Suppressor macrophage (primary cell): Measurements from ENCODE around the gene SOAT2.
"Not testable (repeated sequence)": the region's sequence is repeated elsewhere in the genome, so short reads cannot be mapped to it uniquely, and the experiment has no call there.

Experiments
- DNase-seq, 4 experiments: peaks; one replicate each; pipeline ENCODE4 v3.0.0-alpha.2; 2020 to 2022

SOAT2 gene

GRCh38 chr12:53105256-53105655 lies 2.0 kb downstream of the SOAT2 start:
- no peak for DNase-seq

- DNase-seq: no peak
Measured at GRCh38 chr12:53105712-53106439, 2.6 kb downstream of the SOAT2 start.

DNA sequence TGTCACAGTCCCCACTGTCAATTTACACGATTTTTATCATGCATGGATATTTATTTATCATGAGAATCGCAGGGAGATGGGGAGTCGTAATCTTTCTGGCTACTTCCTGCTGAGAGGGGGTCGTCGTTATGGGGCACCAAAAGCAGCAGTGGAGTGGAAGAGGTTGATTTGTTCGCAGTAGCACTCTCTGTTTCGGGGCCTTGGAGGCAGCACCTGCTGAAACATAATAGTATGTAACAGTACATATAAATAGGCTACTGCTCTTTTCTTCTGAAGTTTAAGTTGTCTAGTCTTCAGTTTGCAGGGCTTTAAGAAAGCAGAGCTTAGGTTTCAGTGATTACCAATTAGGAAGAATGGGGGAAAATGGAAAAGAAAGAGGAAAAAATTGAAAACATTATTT lies 3.8 kb downstream of the SOAT2 start:
- DNase-seq: no peak

DNA sequence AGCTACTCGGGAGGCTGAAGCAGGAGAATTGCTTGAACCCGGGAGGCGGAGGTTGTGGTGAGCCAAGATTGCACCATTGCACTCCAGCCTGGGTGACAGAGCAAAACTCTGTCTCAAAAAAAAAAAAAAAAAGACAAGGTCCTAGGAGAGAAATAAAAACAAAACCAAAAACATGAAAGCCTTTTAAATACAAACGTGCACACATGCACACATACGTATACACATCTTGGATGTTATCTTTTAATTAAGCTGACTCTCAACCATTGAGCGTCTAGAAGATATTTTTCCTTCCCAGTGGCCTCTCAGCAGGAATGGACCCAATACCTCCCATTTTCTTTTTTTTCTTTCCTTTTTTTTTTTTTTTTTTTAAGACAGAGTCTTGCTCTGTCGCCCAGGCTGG lies 9.1 kb downstream of the SOAT2 start:
- not testable (repeated sequence) for DNase-seq

GRCh38 chr12:53113136-53113705 lies 9.9 kb downstream of the SOAT2 start:
- no peak for DNase-seq

DNA sequence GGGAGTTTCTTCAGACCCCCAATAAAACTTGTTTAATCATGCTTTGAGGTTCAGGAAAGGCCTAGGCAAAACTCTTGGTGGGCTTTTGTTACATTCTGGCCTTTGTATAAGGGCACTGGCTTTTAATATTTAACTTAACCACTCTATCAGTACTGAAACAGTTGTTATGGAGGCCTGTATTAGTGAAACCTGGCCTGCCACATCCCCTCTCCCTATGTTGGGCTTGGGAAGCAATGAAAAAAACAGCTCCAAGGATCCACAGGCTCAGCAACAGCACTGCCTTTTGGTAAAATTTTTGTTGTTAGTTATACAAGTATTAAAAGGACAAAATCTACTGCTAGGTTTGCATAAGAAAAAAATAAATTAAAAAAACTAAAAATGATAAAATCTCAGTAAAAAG lies 10.7 kb downstream of the SOAT2 start:
- no peak for DNase-seq

GRCh38 chr12:53115112-53115890 lies 12.0 kb downstream of the SOAT2 start:
- no peak for DNase-seq

DNA sequence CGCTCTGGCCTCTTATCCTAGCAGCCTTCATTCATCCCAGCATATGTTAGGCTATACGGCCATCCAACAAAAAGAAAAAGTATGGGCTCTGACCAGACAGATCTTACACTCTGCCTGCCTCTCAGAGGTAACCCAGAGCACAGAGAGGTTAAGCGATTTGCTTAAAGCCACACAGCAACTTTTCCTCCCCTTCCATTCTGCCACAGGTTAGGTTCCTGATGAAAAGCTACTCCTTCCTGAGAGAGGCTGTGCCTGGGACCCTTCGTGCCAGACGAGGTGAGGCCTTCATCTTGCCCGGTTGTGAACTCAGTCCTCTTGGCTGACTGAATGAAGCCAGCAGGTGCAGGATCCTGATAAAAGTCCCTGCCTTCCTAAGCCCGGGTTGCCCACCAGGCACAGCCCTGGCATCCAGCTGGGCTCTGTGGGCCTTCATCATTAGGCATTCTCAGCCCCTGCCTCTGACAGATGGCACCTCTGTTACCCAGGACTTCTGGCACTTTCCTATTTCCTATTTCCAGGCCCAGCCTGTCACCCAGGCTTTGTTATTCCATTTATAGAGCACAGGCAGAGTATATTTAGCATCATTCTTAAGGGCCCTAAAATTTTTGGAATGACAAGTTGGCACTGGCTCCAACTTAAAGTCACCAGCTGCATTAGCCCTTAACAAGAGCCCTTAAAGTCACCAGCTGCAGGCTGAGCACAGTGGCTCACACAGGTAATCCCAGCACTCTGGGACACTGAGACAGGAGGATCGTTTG lies 12.8 kb downstream of the SOAT2 start:
- no peak for DNase-seq

DNA sequence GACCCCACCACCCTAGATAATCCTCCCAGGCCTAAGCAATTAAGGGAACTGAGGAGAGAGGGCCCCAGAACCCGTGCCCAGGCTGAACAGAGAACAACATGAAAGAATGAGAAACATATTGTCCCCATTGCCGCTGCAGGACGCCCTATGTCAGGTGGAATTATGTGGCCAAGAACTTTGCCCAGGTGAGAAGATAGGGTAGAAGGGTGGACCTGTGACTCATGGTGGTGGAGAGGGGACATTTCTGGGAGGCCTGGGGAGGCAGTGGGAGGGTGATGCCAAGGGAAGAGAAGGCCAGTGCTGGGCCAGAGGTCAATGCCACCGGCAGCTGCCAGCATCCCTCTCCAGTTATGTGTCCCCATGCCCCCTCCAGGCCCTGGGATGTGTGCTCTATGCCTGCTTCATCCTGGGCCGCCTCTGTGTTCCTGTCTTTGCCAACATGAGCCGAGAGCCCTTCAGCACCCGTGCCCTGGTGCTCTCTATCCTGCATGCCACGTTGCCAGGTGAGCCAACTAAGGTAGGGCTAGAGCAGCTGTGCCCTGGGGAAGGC lies 15.5 kb downstream of the SOAT2 start:
- no peak for DNase-seq

DNA sequence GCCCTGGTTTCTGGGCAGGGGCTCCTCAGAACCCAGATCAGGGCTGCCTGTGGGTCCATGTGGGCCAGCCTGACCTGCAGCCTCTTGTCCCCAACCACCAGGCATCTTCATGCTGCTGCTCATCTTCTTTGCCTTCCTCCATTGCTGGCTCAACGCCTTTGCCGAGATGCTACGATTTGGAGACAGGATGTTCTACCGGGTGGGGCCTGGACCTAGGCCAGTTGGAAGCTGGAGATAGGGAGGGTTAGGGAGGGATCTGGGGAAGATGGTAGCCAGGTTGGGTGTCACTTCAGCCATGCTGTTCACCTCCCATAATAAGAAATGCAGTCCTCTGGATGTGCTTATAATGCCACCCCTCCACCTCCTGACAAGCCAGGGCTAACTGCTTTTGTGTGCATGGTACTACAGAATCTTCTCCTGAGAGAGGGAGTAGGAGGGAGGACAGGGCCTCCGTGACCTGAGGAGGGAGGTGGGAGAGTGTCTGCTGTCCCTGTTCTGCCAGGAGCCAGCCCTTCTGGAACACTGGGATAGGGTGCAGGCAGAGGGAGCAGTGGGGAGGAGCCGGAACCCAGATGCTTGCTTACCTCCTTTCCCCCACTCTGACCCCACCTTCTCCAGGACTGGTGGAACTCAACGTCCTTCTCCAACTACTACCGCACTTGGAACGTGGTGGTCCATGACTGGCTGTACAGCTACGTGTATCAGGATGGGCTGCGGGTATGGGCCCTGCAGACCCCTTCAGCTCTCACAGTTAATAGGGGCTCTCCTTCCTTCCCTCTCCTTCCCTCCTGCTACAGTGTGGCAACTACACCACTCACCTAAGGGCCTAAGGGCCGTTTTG lies 17.6 kb downstream of the SOAT2 start:
- no peak for DNase-seq

DNA sequence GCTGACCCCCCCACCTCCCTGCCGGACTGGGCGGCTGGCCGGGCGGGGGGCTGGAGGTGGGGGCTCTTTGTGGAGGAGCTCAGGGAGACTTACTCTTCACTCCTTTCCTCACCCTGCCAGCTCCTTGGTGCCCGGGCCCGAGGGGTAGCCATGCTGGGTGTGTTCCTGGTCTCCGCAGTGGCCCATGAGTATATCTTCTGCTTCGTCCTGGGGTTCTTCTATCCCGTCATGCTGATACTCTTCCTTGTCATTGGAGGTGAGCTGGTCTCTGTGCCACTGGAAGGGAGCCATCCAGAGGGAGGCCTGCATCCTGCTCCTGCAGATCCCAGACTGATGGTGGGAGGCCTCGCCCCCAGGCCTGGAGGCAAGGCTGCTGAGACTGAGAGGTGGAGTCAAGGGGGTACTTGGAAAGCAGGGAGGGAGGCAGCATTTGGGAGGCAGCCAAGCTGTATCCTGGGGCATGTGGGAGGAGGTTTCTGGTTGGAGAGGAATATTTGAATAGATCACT lies 19.7 kb downstream of the SOAT2 start:
- DNase-seq: no peak

GRCh38 chr12:53123578-53124351 lies 20.5 kb downstream of the SOAT2 start:
- DNase-seq: no peak

DNA sequence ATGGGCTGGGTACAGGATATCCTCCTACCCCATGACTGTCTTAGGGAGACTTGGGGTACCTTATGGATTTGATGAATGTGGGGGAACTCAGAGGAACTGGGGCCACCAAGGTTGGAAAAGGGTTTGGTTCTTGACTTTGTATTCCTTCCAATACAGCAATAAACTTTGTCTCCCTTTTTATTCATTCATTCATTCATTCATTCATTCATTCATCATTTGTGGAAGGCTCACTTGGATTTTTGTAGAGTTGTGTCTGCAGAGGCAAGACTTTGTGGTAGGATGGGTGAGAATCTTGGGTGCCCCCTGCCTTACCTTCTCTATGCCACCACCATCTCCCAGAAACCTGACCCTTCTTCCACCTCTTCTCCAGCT lies 21.1 kb downstream of the SOAT2 start:
- no peak for DNase-seq

- no peak for DNase-seq
Measured at GRCh38 chr12:53127169-53127568, 23.9 kb downstream of the SOAT2 start.

DNA sequence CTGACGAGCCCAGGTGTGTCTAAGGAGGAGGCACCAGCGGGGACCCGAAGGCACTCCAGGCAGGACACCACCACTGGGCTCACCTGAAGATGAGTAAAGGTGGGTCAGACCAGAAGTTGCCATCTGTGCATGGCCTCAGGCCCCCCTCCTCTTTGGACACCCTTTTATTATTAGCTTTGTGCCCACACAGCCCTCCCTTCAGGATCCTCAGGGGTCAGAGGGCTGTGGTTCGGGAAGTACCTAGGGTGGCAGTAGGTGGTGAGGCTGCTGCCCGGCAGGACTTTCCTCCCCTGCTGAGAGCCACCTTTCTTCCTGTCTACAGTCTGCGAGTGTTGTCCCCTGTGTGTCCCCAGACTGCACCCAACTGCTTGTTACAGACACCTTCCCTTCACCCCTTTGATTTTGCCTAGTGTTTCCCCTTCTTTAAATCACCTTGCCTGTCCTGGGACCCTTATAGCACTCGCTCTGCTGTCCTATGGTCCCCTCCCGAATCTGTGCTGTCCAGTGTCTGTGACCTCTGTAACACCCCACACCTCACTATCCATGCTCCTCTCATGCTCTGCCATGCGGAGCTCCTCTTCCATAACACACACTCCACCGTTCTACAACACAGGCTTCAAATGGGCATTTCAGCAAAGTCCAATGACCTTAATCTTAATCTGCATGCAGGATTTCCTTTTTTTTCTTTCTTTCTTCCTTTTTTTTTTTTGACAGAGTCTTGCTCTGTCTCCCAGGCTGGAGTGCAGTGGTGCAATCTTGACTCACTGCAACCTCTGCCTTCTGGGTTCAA lies 25.7 kb downstream of the SOAT2 start:
- peak in 3 of 4 experiments; percentile 17 to 60 (median 52) for DNase-seq

DNA sequence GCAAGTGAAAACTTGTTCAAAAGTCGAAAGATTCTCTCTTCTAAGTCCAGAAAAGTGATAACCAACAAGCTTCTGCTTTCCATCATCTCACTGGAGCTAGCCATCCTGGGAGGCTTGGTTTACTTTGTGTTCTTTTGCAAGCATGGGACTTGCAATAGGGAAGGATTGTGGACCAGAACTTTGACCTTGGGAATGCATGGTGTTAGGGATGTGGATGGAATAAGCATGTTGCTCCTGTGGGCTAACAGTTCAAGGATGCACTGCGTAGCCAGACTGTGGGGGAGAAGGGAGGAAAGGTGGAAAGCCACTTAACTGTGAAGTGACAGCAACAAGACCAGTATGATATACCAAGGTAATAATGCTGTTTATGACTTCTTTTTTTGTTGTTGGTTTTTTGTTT lies 28.6 kb downstream of the SOAT2 start:
- no peak for DNase-seq

DNA sequence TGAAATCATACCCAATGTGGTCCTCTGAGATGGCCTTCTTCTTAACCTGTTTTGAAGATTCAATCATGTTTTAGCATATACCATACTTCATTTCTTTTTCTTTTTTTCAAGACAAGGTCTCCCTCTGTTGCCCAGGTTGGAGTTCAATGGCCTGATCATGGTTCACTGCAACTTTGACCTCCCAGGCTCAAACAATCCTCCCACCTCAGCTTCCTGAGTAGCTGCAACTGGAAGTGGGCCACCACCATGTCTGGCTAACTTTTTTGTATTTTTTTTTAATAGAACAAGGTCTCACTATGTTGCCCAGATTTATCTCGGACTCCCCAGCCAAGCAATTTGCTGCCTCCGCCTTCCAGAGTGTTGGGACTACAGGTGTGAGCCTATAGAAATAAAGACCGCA lies 30.4 kb downstream of the SOAT2 start:
- no peak for DNase-seq

- DNase-seq: no peak
Measured at GRCh38 chr12:53143355-53143754, 40.1 kb downstream of the SOAT2 start.

- no peak for DNase-seq
Measured at GRCh38 chr12:53145383-53146260, 42.3 kb downstream of the SOAT2 start.
